Karpas-422 (cell line): Measurements from ENCODE around the gene PGAM1. TPM values are rescaled to one million over a fixed set of nuclear protein-coding genes. Genes with fewer than 3 reads are reported as not detected.

ENCODE experiments used
- DNase-seq: peaks from one replicate; pipeline ENCODE4 v3.0.0-alpha.2; 2015
- H2AFZ ChIP-seq: fragments of 200-600 bp; sonication (generic); 2 replicates; pipeline ENCODE4 v1.6.1; 2014; ENCODE audit warnings: antibody characterized with exemption, low read length, mixed read lengths
- H3K27ac ChIP-seq: fragments of 200-600 bp; sonication (generic); 2 replicates; pipeline ENCODE4 v1.5.1; 2014; ENCODE audit warnings: mild to moderate bottlenecking, low read length, moderate library complexity
- H3K27me3 ChIP-seq: fragments of 200-600 bp; sonication (generic); 2 replicates; pipeline ENCODE4 v1.6.1; 2014; ENCODE audit warnings: low read length, mixed read lengths
- H3K36me3 ChIP-seq: fragments of 200-600 bp; sonication (generic); 2 replicates; pipeline ENCODE4 v1.6.1; 2014; ENCODE audit warnings: low read length, mixed read lengths; ENCODE audit not compliant: insufficient read depth
- H3K4me1 ChIP-seq: fragments of 200-600 bp; sonication (generic); 2 replicates; pipeline ENCODE4 v1.6.1; 2014; ENCODE audit warnings: mild to moderate bottlenecking, low read length, mixed read lengths
- H3K4me2 ChIP-seq: fragments of 200-600 bp; sonication (generic); 2 replicates; pipeline ENCODE4 v1.6.1; 2014; ENCODE audit warnings: low read length, low read depth, mild to moderate bottlenecking; ENCODE audit not compliant: poor library complexity, severe bottlenecking
- H3K4me3 ChIP-seq: fragments of 200-600 bp; sonication (generic); 2 replicates; pipeline ENCODE4 v1.5.1; 2014; ENCODE audit warnings: mild to moderate bottlenecking, antibody characterized with exemption, low read length, mixed read lengths
- H3K79me2 ChIP-seq: fragments of 200-600 bp; sonication (generic); 2 replicates; pipeline ENCODE4 v1.6.1; 2014; ENCODE audit warnings: mild to moderate bottlenecking, low read length, mixed read lengths
- H3K9ac ChIP-seq: fragments of 200-600 bp; sonication (generic); 2 replicates; pipeline ENCODE4 v1.6.0; 2014; ENCODE audit warnings: low read length
- H3K9me2 ChIP-seq: fragments of 200-600 bp; sonication (generic), shearing (Covaris generic); replicated peaks from 2 replicates; pipeline ENCODE4 v1.6.0; 2014; ENCODE audit warnings: mild to moderate bottlenecking, low read length, moderate library complexity; ENCODE audit not compliant: insufficient read depth
- H3K9me3 ChIP-seq: fragments of 300-700, 200-600 bp; sonication (generic); 2 replicates; pipeline ENCODE4 v1.6.1; 2014; ENCODE audit warnings: low read length, mixed read lengths
- H4K20me1 ChIP-seq: fragments of 200-600 bp; sonication (generic); 2 replicates; pipeline ENCODE4 v1.6.1; 2014; ENCODE audit warnings: mild to moderate bottlenecking, antibody characterized with exemption, low read length, low read depth; ENCODE audit not compliant: insufficient read depth
- small RNA-seq: library from RNA; depleted of rRNA; stranded (forward); fragments of <200 nt; gene quantifications from one replicate; pipeline ENCODE3, GENCODE V24; 2014
- total RNA-seq: library from RNA; depleted of rRNA; stranded (reverse); fragments of >200 nt; shearing (Covaris generic); gene quantifications from 2 replicates; pipeline ENCODE4 v1.2.3, GENCODE V29; 2014; ENCODE audit warnings: low replicate concordance; rRNA removed

Gene PGAM1
- total RNA-seq, 1 experiment from 2014 or later = 234 TPM

GRCh38 chr10:97482381-97482780 lies 56.4 kb downstream of the PGAM1 start:
- Histone ChIP-seq H3K4me2 (no peak overlapping the region), H3K9ac (no peak overlapping the region), H3K4me1 (no peaks in the 10 kb centered on the region), H3K27me3 (no peaks in the 10 kb centered on the region), H3K27ac (no peak overlapping the region), H3K79me2 (peaks cover 19% of the 10 kb centered on the region), H3K36me3 (peaks cover 11% of the 10 kb centered on the region; the same call in 1 of the 2 replicates), H3K4me3 (no peak overlapping the region), H4K20me1 (no peaks in the 10 kb centered on the region), H3K9me3 (no peaks in the 10 kb centered on the region), H3K9me2 (no peaks in the 10 kb centered on the region), H2AFZ (no peak overlapping the region)
- DNase-seq = no peak

Small RNAs within 50 kb of the gene (small RNA-seq; reads per million reads assigned to genes)
- gene RF00019 = not detected

Other genes starting within 250 kb of the PGAM1 start
- gene SLIT1, start 240.2 kb upstream of the PGAM1 start, total RNA-seq = 1.0 and 2.2 TPM in 2 replicates
- gene ARHGAP19, start 133.6 kb upstream of the PGAM1 start, total RNA-seq = 10.4 and 11.4 TPM in 2 replicates
- 2.5 and 3.6 TPM in 2 replicates for gene FRAT1, start 106.9 kb upstream of the PGAM1 start, total RNA-seq
- 8.3 and 12.0 TPM in 2 replicates for gene FRAT2, start 91.5 kb upstream of the PGAM1 start, total RNA-seq
- 16.2 and 16.5 TPM in 2 replicates for gene RRP12, start 24.9 kb upstream of the PGAM1 start, total RNA-seq
- 30.8 and 47.1 TPM in 2 replicates for gene EXOSC1, start 19.8 kb downstream of the PGAM1 start, total RNA-seq
- gene ZDHHC16, start 20.0 kb downstream of the PGAM1 start, total RNA-seq = 16.3 and 25.5 TPM in 2 replicates
- 45.2 and 56.0 TPM in 2 replicates for gene MMS19, start 72.2 kb downstream of the PGAM1 start, total RNA-seq
- 0.11 and 0.72 TPM in 2 replicates for gene UBTD1, start 72.7 kb downstream of the PGAM1 start, total RNA-seq
- not detected in 2 replicates for gene ANKRD2, start 146.6 kb downstream of the PGAM1 start, total RNA-seq
- gene HOGA1, start 158.2 kb downstream of the PGAM1 start, total RNA-seq = 0.79 TPM in 1 of 2 replicates, not detected in the other
- not detected in 2 replicates for gene C10orf62, start 163.5 kb downstream of the PGAM1 start, total RNA-seq
- not detected in 2 replicates for gene MORN4, start 207.3 kb downstream of the PGAM1 start, total RNA-seq
- gene PI4K2A, start 214.5 kb downstream of the PGAM1 start, total RNA-seq = 4.4 and 8.3 TPM in 2 replicates